ENCODE results near the gene SLC46A2.

The SLC46A2 gene

GRCh38 chr9:112884721-112885120, 6.0 kb downstream of the SLC46A2 start:
- DNase-seq: no peak

- DNase-seq: no peak
These were observed 6.6 kb downstream of the SLC46A2 start for GRCh38 chr9:112884101-112884500.

DNA sequence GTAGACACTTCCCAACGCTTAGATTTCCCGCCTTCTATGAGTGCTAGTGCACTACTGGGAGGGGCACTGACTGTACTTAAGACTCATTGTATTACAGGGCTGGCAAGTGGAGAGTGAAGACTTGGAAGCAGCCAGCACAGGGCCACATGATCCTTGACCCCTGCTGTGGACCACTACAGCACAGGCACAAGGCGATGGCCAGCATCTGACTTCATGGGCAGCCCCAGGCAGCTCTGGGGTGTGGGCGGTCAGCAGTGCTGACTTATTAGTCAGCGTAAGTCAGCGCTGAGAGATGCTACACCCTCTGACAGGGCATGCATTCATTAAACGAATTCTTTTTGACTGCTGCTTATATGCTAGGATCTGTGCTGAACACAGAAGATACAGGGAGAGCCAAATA, 9.3 kb downstream of the SLC46A2 start:
- DNase-seq: no peak

DNA sequence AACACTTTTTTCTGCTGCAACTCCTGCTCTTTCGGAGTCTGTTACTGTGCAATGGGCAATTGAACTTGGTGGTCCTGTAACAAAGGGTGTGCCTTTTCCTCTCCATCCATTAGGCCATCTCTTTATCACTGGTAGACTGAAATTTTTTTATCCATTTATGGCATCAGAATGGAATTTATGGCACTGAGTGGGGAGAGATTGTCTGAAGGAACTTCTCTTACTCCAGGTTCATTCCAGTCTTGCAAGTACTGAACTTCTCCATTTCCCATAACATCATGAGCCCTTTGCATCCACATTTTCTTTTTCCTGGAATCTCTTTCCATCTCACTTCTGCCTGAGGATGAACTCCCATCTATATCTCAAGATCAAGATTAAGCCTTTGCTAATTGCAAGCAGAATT, 10.0 kb downstream of the SLC46A2 start:
- DNase-seq: no peak

GRCh38 chr9:112878752-112879151, 11.9 kb downstream of the SLC46A2 start:
- DNase-seq: no peak

DNA sequence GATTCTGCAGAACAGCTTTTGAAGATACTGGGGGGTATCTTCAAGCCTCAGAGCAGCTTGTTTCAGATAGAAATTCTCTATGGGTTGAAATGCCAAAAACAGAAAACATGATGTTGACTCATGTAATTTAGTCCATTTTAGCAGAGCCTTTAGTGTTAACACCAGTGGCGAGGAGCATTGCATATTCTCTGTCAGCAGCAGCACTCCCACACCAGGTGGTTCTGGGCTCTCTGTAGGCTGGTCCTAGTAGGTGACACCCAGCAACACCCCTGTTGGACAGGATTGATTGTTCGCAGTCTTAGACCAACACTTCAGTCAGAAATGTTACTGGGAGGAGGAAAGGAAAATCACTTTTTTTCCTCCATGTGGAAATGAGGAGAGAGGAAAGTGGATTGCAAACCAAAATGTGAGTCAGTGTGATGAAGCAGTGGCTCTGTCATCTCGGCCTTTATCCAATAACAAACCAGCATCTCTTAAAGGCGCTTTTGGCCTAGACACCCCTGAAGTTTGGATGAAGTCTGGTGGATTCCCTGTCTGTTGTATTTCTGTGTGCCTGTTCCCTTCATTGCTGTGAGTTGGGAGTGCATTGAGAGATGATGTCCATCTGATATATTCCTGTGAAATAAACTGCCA, 16.8 kb downstream of the SLC46A2 start:
- DNase-seq: no peak

GRCh38 chr9:112872019-112872418, 18.7 kb downstream of the SLC46A2 start:
- peak; percentile 14 for DNase-seq

GRCh38 chr9:112870556-112870955, 20.1 kb downstream of the SLC46A2 start:
- DNase-seq: no peak

- no peak for DNase-seq
These were observed 20.8 kb downstream of the SLC46A2 start for GRCh38 chr9:112869917-112870316.

- no peak for DNase-seq
These were observed 21.6 kb downstream of the SLC46A2 start for GRCh38 chr9:112869041-112869529.

DNA sequence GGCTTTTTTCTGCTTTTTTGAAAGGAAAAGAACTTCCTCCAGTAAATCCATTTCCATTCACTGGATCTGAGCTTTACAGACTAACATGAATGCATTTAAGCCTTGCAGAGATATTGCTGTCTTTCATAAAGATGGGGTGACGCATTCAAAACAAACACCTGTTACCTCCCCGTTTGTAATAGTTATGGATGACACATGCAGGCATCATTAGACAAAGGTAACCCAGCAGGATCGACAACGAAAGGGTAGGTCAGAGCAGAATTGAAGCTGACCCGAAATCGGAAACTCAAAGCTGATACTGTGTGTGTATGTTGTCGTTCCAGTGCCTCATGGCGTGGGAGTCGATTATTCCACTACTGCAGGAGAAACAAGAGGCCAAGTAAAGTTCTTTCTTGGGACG, 22.2 kb downstream of the SLC46A2 start:
- DNase-seq: no peak

- DNase-seq: no peak
These were observed 23.2 kb downstream of the SLC46A2 start for GRCh38 chr9:112867275-112867991.

DNA sequence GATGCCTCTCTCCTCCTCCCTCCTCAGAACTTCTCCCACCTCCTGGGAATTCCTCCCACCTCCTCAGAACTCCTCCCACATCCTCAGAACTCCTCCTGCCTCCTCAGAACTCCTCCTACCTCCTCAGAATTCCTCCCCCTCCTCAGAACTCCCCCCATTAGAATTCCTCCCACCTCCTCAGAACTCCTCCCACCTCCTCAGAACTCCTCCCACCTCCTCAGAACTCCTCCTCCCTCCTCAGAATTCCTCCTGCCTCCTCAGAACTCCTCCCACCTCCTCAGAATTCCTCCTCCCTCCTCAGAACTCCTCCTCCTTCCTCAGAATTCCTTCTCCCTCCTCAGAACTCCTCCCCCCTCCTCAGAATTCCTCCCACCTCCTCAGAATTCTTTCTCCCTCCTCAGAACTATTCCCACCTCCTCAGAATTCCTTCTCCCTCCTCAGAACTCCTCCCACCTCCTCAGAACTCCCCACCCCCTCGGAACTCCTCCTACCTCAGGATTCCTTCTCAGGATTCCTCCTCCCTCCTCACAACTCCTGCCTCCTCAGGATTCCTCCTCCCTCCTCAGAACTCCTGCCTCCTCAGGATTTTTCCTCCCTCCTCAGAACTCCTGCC, 23.9 kb downstream of the SLC46A2 start:
- no peak for DNase-seq

- DNase-seq: no peak
These were observed 25.7 kb downstream of the SLC46A2 start for GRCh38 chr9:112864982-112865381.

- no peak for DNase-seq
These were observed 26.3 kb downstream of the SLC46A2 start for GRCh38 chr9:112864403-112864802.

- no peak for DNase-seq
These were observed 26.9 kb downstream of the SLC46A2 start for GRCh38 chr9:112863746-112864145.

GRCh38 chr9:112863214-112863613, 27.5 kb downstream of the SLC46A2 start:
- no peak for DNase-seq

DNA sequence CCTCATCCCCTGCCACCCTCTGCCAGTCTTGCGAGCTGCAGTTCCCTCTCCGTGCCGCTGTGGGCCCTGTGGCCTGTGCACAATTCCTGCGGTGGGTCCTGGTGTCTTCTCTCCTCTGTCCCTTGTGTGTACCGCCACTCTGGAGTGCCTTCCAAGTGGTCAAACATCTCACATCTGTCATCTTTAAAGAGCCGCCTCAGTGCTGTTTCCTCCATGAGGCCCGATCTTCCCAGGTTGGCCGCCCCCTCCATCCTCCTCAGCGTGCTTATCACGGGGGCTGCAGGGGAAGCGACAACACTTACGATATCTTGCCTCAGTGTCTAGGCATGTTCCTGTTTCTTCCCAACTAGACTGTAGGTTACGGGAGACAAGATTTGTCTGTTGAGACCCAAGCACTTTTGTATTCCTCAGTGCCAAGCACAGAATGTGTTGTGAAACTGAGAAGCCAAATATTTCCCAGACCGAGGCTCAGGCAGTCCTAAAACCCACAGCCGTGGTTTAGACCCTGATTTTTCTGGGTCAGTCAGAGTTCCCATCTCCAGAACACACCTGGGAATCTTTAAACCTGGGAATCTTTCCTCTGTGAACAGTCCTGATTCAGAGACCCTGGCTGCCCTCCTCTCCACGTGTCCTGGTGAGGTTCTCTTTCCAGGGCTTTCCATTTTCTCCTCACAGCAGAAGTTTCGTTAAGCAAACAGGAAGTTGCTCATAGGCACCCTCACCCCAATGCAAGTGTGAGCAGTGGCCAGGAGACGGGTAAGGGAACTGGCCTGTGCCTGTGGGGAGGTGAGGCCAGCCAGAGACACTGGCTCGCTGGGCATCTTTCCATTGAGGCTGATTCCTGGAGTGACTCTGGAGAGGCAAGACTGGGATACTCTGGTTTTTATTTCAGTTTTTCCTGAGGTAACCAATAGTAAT, 28.8 kb downstream of the SLC46A2 start:
- no peak for DNase-seq

- no peak for DNase-seq
These were observed 29.5 kb downstream of the SLC46A2 start for GRCh38 chr9:112861155-112861554.

GRCh38 chr9:112860451-112860850, 30.2 kb downstream of the SLC46A2 start:
- DNase-seq: no peak

- DNase-seq: no peak
These were observed 32.0 kb downstream of the SLC46A2 start for GRCh38 chr9:112858625-112859147.

DNA sequence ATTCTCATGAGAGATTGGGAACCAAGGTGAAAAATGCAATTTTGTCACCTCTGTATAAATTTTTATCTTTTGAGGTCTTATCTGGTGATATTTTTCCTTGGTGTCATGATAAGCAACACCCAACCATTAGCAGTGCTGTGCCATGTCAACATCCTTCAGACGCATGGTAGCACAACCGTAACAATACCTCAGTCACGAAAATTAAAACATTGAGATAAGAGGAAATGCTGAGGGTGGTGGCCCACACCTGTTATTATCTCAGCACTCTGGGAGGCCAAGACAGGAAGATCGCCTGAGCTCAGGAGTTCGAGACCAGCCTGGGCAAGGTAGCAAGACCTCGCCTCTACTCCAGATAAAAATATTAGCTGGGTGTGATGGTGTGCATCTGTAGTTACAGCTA, 32.7 kb downstream of the SLC46A2 start:
- DNase-seq: no peak

- DNase-seq: peak; percentile 5
These were observed 33.8 kb downstream of the SLC46A2 start for GRCh38 chr9:112856843-112857242.
